Lung (tissue), 12 donors: ENCODE results near the gene PTPN14. TPM values are rescaled to one million over a fixed set of nuclear protein-coding genes. Genes with fewer than 3 reads are reported as not detected.

ENCODE experiments used
- ATAC-seq: fragments of 200-7000 bp; cut with Tn5 transposase; one replicate; pipeline ENCODE4 v1.9.1; 2020; ENCODE audit warnings: moderate number of reproducible peaks; ENCODE audit not compliant: insufficient read depth, low FRiP score
- DNase-seq, 3 donors: peaks; one replicate each; pipeline ENCODE4 v3.0.0-alpha.2; 2013 to 2017
- H3K27ac ChIP-seq, 2 donors: one replicate each; pipeline ENCODE4 v1.5.1; 2013; ENCODE audit warnings: mild to moderate bottlenecking in 2 of 2, moderate library complexity in 2 of 2, control low read depth in 1 of 2, inconsistent platforms in 1 of 2, low read depth in 1 of 2, low read length in 1 of 2
- H3K27me3 ChIP-seq, 3 donors: one replicate each; pipeline ENCODE4 v1.5.1; 2013; ENCODE audit warnings: low read length in 2 of 3; ENCODE audit not compliant: control insufficient read depth in 3 of 3, insufficient read depth in 3 of 3
- H3K36me3 ChIP-seq, 4 donors: one replicate each; pipeline ENCODE4 v1.5.1; 2013; ENCODE audit warnings: low read length in 4 of 4, mild to moderate bottlenecking in 1 of 4, moderate library complexity in 1 of 4; ENCODE audit not compliant: control insufficient read depth in 4 of 4, insufficient read depth in 4 of 4
- H3K4me1 ChIP-seq, 5 donors: one replicate each; pipeline ENCODE4 v1.5.1; 2013; ENCODE audit warnings: low read length in 5 of 5, mild to moderate bottlenecking in 2 of 5, moderate library complexity in 1 of 5; ENCODE audit not compliant: control insufficient read depth in 5 of 5, insufficient read depth in 5 of 5
- H3K4me3 ChIP-seq: one replicate; pipeline ENCODE4 v1.5.1; 2013; ENCODE audit warnings: mild to moderate bottlenecking, control low read depth, moderate library complexity
- H3K9ac ChIP-seq, 2 donors: one replicate each; pipeline ENCODE4 v1.5.1; 2013; ENCODE audit warnings: low read length in 2 of 2, control low read depth in 1 of 2; ENCODE audit not compliant: insufficient read depth in 1 of 2
- H3K9me3 ChIP-seq, 4 donors: one replicate each; pipeline ENCODE4 v1.5.1; 2013; ENCODE audit warnings: low read length in 3 of 4, mild to moderate bottlenecking in 1 of 4, moderate library complexity in 1 of 4; ENCODE audit not compliant: control insufficient read depth in 4 of 4, insufficient read depth in 3 of 4
- WGBS, 2 donors: extraction: QIAGEN DNeasy Blood & Tissue Kit; methylation state at CpG; one replicate each; pipeline ENCODE4 v1.1.7; 2013; 5-methylcytosine and 5-hydroxymethylcytosine counted together
- polyA plus RNA-seq, 2 donors: library from polyadenylated mRNA; stranded (reverse); fragments of 200-250 nt; gene quantifications; one replicate each; pipeline ENCODE4 v1.2.1, GENCODE V29; 2013
- total RNA-seq, 2 donors: library from RNA; depleted of rRNA in 1 of 2; stranded (reverse); fragments of >200 nt in 1 of 2; gene quantifications; one replicate each; pipeline ENCODE4 v1.2.1, GENCODE V29; 2014 to 2021
- TF ChIP-seq, protein P1 (sequence below): IDR thresholded peaks from 2 replicates; pipeline ENCODE4 v1.5.1; 2012; ENCODE audit warnings: mild to moderate bottlenecking; ENCODE audit errors: control extremely low read depth, extremely low read depth
- donor health status: control.
- donor health status: control.
- donor health status: Bipolar disorder and iron deficiency.
- donor health status: healthy.
- donor health status: DM: yes; HTN: yes; CAD: no.

Gene PTPN14
- total and polyA plus RNA-seq, 4 donors: 4.4 to 43.2 (median 15.2) TPM

DNA sequence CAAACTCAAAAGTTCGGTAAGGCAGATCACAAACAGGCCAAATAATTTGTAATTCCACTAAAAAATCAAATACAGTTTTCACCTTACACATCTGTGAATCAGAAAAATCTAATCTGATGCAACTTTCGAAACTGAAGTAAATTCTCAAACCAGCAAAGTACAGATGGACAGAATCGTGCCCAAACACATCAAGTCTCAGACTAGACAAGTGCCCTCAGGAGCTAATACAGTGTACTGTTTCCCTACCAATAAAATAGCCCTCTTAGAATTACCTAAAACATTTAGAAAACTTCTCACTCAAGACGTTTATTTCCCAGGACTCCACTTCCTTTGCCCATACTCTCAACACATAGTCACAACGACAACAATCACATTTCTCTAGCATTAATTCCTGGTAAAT lies 136.3 kb downstream of the PTPN14 start:
- Histone ChIP-seq H3K27me3 (no peaks in the 10 kb centered on the region), H3K9ac (no peak overlapping the region), H3K36me3 (peaks cover 2 to 6% (median 5%) of the 10 kb centered on the region in 4 donors), H3K27ac (no peak overlapping the region), H3K9me3 (peaks cover 0 to 4% (median 2%) of the 10 kb centered on the region in 4 donors), H3K4me3 (no peak overlapping the region), H3K4me1 (peaks cover 3 to 22% (median 4%) of the 10 kb centered on the region in 5 donors)
- WGBS, 2 donors: 77 to 79% methylated on average over 5 of the region's 5 CpGs
- TF ChIP-seq, protein P1, sequence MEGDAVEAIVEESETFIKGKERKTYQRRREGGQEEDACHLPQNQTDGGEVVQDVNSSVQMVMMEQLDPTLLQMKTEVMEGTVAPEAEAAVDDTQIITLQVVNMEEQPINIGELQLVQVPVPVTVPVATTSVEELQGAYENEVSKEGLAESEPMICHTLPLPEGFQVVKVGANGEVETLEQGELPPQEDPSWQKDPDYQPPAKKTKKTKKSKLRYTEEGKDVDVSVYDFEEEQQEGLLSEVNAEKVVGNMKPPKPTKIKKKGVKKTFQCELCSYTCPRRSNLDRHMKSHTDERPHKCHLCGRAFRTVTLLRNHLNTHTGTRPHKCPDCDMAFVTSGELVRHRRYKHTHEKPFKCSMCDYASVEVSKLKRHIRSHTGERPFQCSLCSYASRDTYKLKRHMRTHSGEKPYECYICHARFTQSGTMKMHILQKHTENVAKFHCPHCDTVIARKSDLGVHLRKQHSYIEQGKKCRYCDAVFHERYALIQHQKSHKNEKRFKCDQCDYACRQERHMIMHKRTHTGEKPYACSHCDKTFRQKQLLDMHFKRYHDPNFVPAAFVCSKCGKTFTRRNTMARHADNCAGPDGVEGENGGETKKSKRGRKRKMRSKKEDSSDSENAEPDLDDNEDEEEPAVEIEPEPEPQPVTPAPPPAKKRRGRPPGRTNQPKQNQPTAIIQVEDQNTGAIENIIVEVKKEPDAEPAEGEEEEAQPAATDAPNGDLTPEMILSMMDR: no peak
- ATAC-seq (no peak), DNase-seq (no peak)

DNA sequence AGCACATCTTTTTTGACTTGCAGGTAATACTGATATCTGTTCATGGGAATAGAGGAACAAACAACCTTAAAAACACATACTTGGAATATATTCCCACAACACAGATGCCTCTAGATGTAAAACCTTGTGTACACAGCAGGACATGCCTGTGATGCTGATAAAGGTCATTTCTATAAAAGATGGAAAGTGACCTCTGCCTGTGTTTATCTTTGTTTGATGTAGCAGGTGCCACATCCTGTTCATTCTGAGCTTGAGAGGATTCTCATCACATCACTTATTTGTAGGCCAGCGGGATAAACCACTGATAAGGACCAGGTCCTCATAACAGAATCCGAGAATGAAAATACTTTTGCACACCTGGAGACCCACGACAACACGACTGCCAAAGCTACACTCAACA lies 136.7 kb downstream of the PTPN14 start:
- TF ChIP-seq, protein P1: no peak
- no peak for DNase-seq
- WGBS, 2 donors: 66 to 78% methylated on average over 4 of the region's 4 CpGs
- H3K27me3 ChIP-seq: no peaks in the 10 kb centered on the region
- H3K27ac ChIP-seq: no peak overlapping the region
- ATAC-seq: no peak
- H3K4me3 ChIP-seq: no peak overlapping the region
- H3K9me3 ChIP-seq: peaks cover 0 to 4% (median 2%) of the 10 kb centered on the region in 4 donors
- H3K36me3 ChIP-seq: peaks cover 2 to 6% (median 5%) of the 10 kb centered on the region in 4 donors
- H3K9ac ChIP-seq: no peak overlapping the region
- peaks cover 1 to 21% (median 3%) of the 10 kb centered on the region in 5 donors for H3K4me1 ChIP-seq

DNA sequence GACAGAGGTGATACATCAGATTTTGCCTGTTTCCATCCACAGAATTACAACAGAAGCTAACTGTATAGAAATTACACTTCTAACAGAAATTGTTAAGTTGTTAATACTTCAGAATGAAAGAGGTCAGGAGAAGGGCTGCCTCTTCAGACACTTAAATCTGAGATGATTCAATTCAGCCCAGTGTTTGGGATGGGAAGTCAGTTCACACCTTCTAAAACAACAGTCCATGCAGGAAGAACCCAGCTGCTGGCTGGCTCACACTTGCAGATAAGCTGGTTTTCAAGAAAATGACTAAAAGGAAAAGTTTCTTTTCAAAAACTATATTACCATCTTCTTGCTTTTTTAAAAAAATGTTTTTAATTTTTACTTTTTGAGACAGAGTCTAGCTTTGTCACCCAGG lies 138.1 kb downstream of the PTPN14 start:
- DNase-seq (no peak), ATAC-seq (no peak)
- Histone ChIP-seq H3K4me1 (peaks cover 0 to 8% (median 3%) of the 10 kb centered on the region in 5 donors), H3K27ac (no peak overlapping the region), H3K4me3 (no peak overlapping the region), H3K9me3 (peaks cover 0 to 4% (median 2%) of the 10 kb centered on the region in 4 donors), H3K36me3 (peaks cover 2 to 6% (median 5%) of the 10 kb centered on the region in 4 donors), H3K9ac (no peak overlapping the region), H3K27me3 (no peaks in the 10 kb centered on the region)
- TF ChIP-seq, protein P1: no peak

DNA sequence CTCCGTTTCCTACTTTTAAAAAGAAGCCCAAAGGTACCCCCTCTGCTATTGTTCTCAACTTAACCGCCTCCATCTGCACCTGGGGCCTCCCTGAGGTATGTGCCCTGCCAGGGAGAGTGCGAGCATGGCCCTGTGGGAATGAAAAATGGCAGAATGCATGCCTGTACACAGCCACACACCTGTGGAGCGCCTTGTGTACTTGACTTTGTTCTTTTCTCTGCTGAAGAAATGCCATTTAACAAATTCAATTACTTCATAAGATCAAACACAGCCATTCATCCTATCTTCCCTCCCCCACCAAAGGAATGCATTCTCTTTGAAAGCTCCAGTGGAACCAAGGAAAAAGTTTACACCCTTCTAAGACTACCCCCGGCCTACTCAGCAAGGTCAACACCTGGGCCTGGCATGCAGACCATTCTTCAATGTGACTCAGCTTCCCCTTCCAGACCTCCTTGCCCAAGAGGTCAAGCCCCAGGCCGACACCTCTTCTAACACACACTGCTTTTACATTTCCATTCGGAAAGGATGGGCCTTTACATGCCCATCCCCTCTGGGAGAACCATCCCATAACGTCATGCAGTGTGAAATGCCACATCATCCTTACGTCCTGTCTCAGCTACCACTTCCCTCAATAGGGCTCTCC lies 146.7 kb downstream of the PTPN14 start:
- Histone ChIP-seq H3K4me1 (peaks cover 0 to 4% (median 0%) of the 10 kb centered on the region in 5 donors), H3K27me3 (no peaks in the 10 kb centered on the region), H3K9me3 (no peaks in the 10 kb centered on the region), H3K27ac (peak overlapping the region in 1 of 2 donors; percentile 53), H3K4me3 (no peak overlapping the region), H3K36me3 (peaks cover 0 to 8% (median under 1%) of the 10 kb centered on the region in 4 donors), H3K9ac (no peak overlapping the region)
- no peak for ATAC-seq
- TF ChIP-seq, protein P1: no peak
- WGBS, 2 donors: 76 to 79% methylated on average over 9 of the region's 9 CpGs
- peak in 1 of 3 donors; percentile 12 for DNase-seq
